Left renal pelvis (tissue), 4 donors: Measurements from ENCODE around the gene TRAF3. TPM values are rescaled to one million over a fixed set of nuclear protein-coding genes. Genes with fewer than 3 reads are reported as not detected.
"Not testable (repeated sequence)": the region's sequence is repeated elsewhere in the genome, so short reads cannot be mapped to it uniquely, and the experiment has no call there.

Source experiments
- DNase-seq, 4 donors: peaks; one replicate each; pipeline ENCODE4 v3.0.0-alpha.2; 2013; ENCODE audit warnings: low read depth in 4 of 4, low spot score in 3 of 4
- polyA plus RNA-seq, 4 donors: library from polyadenylated mRNA; unstranded; fragments of 120-200 nt; gene quantifications; one replicate each; pipeline ENCODE4 v1.2.1, GENCODE V29; 2013; ENCODE audit not compliant: insufficient read length in 4 of 4

Gene TRAF3
- polyA plus RNA-seq, 4 donors, result 13.9 to 17.0 (median 15.5) TPM

DNA sequence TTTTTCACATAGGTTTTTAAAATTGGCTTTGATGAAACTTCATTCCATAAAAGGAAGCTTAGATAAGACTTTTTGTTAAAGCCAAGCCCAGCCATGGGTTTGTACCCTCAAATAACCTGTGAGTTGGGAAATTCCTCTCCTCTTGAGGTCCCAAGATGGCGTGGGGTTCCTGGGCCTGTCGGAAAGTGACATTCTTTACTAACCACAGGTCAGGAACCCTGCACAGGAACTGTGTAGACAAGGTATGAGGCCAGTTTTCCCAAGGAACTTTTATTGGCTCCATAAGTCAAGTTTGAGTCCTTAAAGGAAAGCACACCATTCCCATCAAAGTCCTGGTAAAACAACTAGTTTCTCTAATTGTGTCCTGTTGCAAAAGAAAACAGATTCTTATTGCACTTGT is 80.2 kb downstream of the TRAF3 start:
- DNase-seq, result no peak

DNA sequence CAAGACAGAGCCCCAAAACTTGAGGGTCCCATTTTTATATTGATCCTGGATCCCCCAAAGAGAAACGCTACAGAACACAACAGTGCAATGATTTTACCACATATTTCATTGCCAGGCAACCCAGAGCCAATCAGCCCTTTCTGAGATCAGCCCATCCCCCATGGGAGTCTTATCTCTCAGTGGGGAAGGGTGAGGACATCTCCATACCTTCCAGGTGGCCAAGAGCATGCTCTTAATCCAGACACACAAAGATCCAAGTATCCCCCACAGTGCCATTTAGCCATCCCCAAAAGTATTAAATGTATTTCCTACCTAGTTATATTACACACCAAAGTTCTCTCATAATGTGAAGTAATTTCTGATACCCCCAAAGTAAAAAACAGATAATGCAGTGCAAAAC is 82.7 kb downstream of the TRAF3 start:
- no peak for DNase-seq

DNA sequence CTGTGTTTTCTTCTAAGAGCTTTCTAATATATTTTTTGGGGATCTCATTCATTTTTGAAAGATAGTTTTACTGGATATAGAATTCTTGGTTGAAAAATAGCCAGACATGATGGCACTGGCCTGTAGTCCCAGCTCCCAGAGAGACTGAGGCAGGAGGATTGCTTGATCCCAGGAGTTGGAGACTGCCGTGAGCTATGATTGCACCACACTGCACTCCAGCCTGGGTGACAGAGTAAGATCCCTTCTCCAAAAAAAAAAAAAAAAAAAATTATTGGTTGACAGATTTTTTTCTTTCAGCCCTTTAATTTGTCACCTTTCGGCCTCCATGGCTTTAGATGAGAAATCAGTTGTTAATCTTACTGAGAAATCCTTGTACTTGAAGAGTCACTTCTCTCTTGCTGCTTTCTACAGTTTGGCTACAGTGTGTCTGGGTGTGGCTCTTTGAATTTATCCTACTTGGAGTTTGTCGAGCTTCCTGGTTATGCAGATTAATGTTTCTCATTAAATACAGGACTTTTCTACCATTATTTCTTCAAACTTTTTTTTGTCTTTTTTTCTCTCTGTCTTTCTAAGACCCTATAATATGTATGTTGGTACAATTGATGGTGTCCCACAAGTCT is 85.0 kb downstream of the TRAF3 start:
- no peak for DNase-seq

DNA sequence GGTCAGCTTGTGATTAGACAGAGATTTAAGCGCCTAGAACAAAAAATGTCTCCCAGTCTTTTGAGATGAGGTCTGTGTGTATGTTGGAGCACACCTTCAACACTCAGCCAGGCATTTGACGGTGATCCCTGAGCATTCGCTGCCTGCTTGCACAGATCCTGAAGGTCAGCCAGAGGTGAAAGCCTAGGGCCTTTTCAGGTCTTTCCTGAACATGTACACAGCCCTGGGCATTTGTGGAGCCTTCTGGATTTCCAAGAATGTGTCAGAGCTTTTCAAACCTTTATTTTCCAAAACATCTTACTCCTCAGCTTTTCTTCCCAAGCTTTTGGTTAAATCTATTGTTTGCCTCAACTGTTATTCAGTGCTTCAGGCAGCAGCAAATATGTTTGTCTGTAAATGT is 86.1 kb downstream of the TRAF3 start:
- DNase-seq, result no peak

DNA sequence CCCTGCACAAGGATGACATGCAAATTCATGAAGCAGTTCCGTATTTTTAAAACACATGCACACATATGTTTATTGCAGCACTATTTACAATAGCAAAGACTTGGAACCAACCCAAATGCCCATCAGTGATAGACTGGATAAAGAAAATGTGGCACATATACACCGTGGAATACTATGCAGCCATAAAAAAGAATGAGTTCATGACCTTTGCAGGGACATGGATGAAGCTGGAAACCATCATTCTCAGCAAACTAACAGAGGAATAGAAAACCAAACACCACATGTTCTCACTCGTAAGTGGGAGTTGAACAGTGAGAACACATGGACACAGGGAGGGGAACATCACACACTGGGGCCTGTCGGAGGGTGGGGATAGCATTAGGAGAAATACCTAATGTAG is 88.7 kb downstream of the TRAF3 start:
- DNase-seq, result not testable (repeated sequence)

DNA sequence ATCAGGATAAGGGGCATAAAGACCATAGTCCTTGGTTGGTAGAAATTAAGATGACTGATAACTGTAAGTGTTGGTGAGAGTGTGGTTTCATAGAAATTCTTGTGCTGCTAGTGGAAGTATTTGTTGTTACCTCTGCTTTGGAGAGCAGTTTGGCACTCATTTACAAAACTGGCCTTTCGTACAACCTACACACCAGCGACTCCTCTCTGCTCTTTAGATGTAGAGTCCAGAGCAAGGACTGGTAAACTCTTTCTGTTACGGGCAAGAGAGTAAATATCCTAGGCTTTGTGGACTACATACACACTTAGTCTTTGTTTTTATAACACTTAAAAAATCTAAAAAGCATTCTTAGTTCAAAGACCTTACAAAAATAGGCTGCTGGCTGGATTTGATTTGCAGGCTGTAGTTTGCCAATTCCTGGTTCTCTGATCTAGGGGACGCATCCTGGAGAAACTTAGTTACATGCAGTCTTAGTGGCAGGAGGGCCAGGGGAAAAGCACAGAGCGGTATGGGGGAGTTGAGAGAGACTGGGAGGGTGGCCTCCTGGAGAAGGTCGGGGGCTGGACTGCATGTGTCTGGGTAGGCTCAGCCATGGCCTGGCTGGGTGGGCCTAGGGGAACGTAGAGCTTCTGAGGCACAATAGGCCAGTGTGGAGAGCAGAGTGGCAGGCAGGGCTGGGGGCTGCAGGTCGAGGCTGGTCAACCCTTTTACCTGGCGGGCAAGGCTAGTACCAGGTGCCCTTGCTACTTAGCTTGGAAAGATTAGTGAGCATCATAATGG is 89.9 kb downstream of the TRAF3 start:
- DNase-seq, result no peak

DNA sequence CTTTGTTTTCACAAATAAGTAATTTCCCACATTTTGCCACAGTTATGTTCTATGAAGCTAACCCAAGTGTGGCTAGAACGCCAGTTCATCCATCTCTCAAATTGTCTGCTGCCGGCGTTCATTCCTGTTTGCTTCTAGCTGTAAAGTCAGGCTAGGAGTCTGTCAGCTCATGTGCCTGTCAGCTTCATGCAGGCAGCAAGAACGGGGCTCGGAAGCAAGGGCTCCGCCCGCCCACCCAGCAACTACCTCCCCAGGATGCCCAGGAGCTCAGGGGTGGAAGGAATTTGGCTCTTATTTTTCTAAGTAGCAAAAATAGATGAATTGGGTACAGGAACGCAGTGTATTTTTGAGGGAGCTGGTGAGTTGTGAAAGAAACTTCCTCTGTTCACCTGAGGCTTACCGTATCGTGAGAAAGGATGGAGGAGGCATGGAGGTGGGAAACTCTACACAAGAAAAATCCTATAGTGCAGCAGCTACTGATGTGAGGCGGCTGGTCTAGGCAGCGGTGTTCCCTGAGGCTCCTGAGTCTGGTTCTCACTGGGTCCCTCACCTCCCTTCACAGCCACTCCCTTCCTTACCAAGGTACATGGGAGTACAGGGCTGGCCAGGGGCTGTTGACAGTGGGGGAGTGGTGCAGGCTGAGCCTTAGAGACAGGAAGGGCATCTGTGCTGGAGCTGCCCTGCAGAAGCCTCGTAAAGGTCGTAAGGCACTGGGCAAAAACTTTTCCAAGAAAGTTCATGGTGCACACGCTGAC is 90.8 kb downstream of the TRAF3 start:
- DNase-seq, result no peak

DNA sequence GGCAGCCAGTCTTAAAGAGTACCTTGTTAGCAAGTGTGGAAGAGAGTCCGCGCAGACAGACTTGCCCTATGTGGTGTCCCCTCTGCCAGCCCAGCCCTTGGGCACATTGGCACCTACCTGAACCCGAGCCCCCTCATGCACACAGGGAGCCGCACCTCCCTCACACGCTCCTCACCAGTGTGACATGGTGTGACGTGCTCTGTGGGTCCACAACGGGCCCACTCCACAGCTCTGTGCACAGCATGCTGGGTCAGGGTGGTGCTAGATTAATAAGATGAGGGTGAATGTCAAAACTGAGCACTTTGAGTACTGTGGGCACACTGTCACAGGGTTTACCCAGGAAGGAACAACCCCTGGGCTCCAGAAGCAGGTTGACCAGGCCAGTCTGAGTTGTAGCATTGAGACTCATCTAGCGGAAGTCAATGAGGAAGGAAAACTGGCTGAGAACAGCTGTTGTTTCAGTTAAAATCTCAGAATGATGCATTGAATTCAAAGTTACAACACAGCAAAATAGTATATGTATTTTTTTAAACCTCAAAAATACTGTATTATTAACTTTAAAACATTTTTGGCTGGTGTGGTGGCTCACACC is 91.8 kb downstream of the TRAF3 start:
- no peak for DNase-seq

DNA sequence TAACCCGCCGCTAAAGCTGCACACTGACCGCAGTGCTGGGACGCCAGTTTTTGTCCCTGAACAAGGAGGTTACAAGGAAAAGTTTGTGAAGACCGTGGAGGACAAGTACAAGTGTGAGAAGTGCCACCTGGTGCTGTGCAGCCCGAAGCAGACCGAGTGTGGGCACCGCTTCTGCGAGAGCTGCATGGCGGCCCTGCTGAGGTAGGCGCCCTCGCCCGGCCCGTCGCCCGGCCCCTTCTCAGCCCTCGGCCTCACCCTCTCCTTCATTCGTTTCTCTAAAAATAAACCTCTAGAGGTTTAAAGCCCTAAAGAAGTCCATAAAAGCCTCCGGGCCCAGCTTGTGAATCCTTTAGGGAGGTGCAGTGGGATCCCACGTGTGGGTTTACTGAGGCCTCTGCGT is 93.0 kb downstream of the TRAF3 start:
- DNase-seq, result no peak

DNA sequence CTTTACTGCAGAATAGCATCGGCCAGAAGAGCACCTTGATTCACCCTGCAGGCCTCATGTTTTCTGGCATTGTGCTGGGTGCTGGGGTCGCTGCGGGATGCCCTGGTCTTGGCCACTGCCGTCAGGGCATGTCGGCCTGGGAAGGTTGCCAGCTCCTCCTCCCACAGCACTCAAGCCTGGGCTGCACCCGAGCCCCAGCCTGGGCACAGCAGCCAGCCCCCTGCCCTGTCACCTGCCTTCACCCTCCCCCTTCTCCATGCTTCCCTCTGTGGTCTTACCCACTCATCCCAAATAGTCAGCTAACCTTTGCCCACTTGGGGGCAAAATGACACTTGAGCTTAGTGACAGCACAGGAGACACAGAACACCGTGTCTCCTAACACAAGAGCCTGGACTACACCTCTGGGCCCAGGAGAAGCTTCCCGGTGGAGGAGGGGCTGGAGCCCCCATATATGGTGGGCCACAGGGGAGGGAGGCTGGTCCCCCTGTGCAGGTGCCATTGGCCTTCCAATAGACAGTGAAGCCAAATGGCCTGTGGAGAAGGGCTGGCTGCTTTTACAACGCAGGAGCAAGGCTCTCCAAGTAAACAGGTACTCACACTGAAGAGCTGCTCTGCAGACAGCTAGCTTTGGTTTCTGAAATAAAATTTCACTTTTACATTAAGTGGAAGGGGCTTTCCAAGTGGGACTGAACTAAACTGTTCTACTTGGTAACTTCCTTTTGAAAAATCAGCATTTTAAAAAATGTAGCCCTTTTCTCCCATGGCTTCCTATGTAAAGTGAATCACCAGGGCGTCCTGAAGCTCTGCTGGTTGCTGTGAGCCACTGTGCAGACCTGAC is 94.0 kb downstream of the TRAF3 start:
- no peak for DNase-seq

GRCh38 chr14:102872020-102872419 is 94.8 kb downstream of the TRAF3 start:
- DNase-seq, result no peak

DNA sequence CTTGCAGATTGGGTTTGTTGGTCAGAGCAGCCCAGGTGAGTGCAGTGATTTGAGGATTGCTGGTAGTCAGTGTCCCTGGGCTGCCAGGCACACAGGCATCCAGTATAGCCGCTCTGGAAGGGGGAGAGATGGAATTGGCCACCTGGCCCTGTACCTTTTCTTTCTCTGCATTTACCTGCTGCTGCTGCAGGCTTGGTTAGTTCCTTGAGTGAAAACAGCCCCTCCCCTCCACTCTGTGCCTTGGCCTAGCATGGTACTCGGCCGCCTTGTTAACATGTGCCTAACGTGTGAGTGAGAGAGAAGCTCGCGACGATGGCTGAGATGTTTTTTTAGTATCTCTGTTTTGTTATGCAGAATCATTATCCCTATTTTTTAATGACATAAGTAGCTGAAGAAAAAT is 95.9 kb downstream of the TRAF3 start:
- DNase-seq, result no peak

GRCh38 chr14:102873546-102874061 is 96.4 kb downstream of the TRAF3 start:
- DNase-seq, result no peak

GRCh38 chr14:102875652-102876051 is 98.4 kb downstream of the TRAF3 start:
- no peak for DNase-seq

DNA sequence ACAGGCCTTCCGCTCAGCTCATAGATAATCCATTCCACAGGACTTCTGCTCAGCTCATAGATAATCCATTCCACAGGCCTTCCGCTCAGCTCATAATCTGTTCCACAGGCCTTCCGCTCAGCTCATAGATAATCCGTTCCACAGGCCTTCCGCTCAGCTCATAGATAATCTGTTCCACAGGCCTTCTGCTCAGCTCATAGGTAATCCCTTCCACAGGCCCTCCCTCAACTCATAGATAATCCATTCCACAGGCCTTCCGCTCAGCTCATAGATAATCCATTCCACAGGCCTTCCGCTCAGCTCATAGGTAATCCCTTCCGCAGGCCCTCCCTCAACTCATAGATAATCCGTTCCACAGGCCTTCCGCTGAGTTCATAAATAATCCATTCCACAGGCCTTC is 100.3 kb downstream of the TRAF3 start:
- not testable (repeated sequence) for DNase-seq

DNA sequence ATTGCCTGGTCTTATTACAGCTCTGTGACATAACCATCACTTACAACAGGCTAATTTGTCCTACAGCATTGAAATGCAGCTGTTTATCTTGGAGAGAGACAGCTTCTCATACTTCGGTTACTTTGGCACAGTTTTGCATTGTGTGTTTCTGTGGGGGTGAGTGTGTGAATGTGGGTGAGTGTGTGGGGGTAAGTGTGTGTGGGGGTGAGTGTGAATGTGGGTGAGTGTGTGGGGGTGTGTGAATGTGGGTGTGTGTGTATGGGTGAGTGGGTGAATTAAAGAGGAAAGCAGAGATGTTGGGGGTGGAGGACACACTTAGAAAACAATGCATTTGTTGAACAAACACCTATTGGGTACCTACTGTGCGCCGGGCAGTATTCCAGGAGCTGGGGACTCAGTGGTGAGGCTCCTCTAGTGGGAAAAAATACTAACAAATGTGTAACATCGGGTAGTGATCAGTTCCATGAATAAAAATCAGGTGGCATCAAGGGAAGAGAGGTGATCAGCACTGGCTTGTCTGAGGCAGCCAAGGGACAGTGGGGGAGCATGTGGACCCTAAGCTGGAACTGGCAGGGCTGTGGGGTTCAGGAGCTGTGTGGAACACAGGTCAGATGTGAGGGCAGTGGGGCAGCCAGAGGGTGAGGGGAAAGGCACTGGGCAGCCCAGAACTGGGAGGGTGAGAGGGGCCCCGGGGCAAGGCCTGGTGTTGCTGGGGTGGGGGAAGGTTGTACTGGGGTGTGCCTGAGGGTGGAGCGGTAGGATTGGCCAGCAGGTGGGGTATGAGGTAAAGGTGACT is 101.1 kb downstream of the TRAF3 start:
- no peak for DNase-seq

- DNase-seq, result no peak
These were observed 101.8 kb downstream of the TRAF3 start for GRCh38 chr14:102878970-102879460.

- DNase-seq, result no peak
These were observed 105.1 kb downstream of the TRAF3 start for GRCh38 chr14:102882226-102882906.

DNA sequence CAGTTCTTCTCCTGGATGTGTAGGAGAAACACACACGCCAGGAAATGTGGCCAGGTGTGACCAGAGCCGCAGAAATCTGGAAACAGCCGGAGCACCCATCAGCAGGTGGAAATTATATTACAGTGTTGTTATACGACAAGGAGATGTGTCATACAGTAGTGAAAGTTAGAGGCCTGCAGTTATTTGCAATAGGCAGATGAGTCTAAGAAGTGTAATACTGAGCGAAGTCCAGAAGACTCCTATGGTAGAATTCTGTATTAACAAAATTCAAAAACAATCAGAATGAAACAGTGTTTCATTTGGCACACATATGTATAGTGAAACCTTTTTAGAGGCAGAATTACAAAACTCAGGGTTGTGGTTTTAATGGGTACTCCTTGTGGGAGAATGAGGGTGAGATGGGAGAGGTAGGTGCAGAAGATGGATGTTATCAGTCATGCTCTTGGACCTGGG is 105.9 kb downstream of the TRAF3 start:
- DNase-seq, result no peak
